ENCODE results near the gene RFT1.
A peak's percentile ranks its signal among the peaks of the same experiment; 100 is the strongest.

Gene RFT1

DNA sequence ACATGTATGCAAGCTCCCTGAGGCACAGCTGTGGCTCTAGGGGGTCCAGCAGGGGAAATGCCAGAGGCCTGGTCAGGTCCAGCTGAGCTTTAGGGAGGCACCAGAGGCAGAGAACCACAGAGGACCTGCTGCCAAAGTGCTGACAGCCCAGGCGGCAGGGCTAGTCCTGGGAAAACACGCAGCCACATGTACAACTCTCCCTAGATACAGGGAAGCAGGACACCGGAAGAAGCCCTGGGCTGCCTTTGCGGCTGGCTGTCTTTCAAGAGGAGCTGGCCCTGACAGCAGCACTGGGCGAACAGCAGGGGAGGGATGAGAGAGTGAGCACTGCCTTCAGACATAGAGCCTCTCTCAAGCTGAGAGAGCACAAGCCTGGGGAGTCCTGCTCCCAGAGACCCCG is 40.7 kb downstream of the RFT1 start:
- no peak for TF ChIP-seq EZH2 (IDR thresholded peaks at IDR 0.05)
- TF ChIP-seq FOXP2 (optimal IDR thresholded peaks at IDR 0.05; ENCODE audit: control extremely low read depth, extremely low read length, insufficient read depth): no peak
- no peak for TF ChIP-seq POLR2AphosphoS5 (IDR thresholded peaks at IDR 0.05; ENCODE audit: borderline replicate concordance, low read depth, low read length)
- no peaks in the 10 kb centered on the region for H3K36me3 ChIP-seq (ENCODE audit: insufficient read depth, low read length)
- no peak for DNase-seq (ENCODE audit: low read depth, low spot score)
- no peaks in the 10 kb centered on the region for H3K9me3 ChIP-seq (ENCODE audit: low read depth, low read length)
- no peak overlapping the region for H3K4me3 ChIP-seq
- H3K9ac ChIP-seq (ENCODE audit: insufficient read length): no peak overlapping the region
- H3K27ac ChIP-seq: no peak overlapping the region

DNA sequence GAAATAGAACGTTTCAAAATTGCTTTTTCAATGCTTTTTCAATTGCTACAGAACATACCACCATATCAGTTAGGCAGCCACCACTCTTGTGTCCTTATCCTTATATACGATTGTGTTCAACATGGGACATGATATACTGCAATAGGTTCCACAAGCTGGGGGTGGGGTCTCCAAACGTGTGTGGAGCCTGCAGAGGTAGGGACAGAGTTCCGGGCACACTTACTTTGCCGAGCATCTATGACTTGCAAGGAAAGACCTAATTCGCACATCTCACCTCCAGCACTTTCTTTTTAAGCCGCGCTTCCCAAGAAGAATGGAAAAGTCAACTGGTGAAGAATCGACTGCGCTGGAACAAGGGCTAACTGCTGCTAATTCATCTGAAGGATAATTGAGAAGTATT is 44.8 kb downstream of the RFT1 start:
- no peak for DNase-seq (ENCODE audit: low read depth, low spot score)
- Histone ChIP-seq H3K36me3 (ENCODE audit: insufficient read depth, low read length) (no peaks in the 10 kb centered on the region), H3K27ac (no peak overlapping the region), H3K4me3 (no peak overlapping the region), H3K9me3 (ENCODE audit: low read depth, low read length) (no peaks in the 10 kb centered on the region), H3K9ac (ENCODE audit: insufficient read length) (no peak overlapping the region)
- TF ChIP-seq FOXP2 (optimal IDR thresholded peaks at IDR 0.05; ENCODE audit: control extremely low read depth, extremely low read length, insufficient read depth): no peak
- no peak for TF ChIP-seq EZH2 (IDR thresholded peaks at IDR 0.05)
- no peak for TF ChIP-seq POLR2AphosphoS5 (IDR thresholded peaks at IDR 0.05; ENCODE audit: borderline replicate concordance, low read depth, low read length)

DNA sequence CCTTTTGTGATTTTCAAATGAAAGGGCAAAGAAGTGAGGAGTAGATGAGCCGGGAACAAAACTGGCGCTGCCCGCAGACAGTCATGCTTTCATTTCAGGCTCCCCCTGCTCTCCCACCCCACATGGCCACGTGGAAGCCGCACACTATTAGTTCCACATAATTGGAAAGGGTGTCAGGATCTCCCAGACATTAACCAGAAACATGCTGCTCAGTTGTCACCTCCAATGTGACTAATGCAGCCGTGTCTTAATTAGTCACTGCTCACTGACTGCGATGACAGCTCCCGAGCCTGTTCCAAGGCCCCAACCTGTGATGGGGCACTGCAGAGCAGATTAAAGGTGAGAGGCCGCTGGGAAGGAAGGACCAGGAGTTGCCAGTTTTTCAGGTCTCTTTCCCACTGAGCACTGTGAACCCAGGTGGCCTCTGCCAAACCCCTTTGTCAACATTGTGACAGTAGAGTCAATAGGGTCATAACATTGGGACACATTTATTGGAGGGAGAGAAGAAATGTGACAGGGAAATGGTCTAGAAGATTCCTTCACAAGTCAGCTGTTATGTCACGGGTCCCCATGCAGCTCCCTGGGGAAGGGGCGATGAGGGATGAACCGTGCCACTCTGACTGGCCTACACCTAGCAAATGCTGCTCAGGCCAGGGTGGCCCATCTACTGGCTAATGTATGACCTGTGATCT is 45.8 kb downstream of the RFT1 start:
- Histone ChIP-seq H3K9me3 (ENCODE audit: low read depth, low read length) (no peaks in the 10 kb centered on the region), H3K27ac (no peak overlapping the region), H3K4me3 (no peak overlapping the region), H3K9ac (ENCODE audit: insufficient read length) (no peak overlapping the region), H3K36me3 (ENCODE audit: insufficient read depth, low read length) (no peaks in the 10 kb centered on the region)
- TF ChIP-seq POLR2AphosphoS5 (IDR thresholded peaks at IDR 0.05; ENCODE audit: borderline replicate concordance, low read depth, low read length) (no peak), FOXP2 (optimal IDR thresholded peaks at IDR 0.05; ENCODE audit: control extremely low read depth, extremely low read length, insufficient read depth) (no peak), EZH2 (IDR thresholded peaks at IDR 0.05) (no peak)
- DNase-seq (ENCODE audit: low read depth, low spot score): no peak

DNA sequence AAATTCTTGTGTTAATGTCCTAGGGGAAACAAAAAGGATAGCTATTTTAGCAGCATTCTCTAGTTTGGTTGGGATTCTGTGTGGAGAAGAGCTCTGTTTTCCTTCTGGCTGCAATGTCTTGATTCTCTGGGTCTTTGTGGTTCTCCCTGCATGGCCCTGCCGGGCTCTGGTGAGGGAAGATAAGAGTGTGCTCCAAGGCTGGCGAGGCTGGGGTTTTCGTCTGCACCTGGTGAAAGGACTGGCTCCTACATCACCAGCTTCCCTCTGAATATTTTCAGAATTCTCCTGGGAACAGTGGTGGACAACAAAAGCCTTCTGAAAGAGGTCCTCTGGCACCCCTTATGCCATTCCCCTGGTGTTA is 46.3 kb downstream of the RFT1 start:
- Histone ChIP-seq H3K27ac (0 out of 2 replicates have a peak overlapping the region, but pooled peaks have one; percentile 19), H3K36me3 (ENCODE audit: insufficient read depth, low read length) (no peaks in the 10 kb centered on the region), H3K9ac (ENCODE audit: insufficient read length) (no peak overlapping the region), H3K4me3 (no peak overlapping the region), H3K9me3 (ENCODE audit: low read depth, low read length) (no peaks in the 10 kb centered on the region)
- no peak for DNase-seq (ENCODE audit: low read depth, low spot score)
- TF ChIP-seq EZH2 (IDR thresholded peaks at IDR 0.05) (no peak), FOXP2 (optimal IDR thresholded peaks at IDR 0.05; ENCODE audit: control extremely low read depth, extremely low read length, insufficient read depth) (no peak), POLR2AphosphoS5 (IDR thresholded peaks at IDR 0.05; ENCODE audit: borderline replicate concordance, low read depth, low read length) (no peak)

DNA sequence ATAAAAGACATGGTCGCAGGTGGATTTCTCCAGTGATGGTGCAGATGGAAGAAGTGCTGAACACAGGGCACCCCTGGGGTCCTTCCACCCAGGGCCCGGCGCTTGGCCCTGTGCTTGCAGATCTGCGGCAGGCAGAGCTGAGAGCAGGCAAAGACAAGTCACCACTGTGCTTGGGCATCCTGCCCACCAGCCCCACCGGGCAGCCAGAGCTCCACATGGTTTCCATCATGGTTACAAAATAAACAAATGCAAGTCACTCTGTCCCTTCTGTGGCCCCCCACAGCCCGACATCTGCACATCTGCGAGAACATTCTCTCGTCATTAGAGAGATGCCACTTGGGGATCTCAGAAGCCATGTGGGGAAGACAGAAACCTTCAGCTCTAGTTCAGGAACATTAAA is 46.7 kb downstream of the RFT1 start:
- H3K9me3 ChIP-seq (ENCODE audit: low read depth, low read length): no peaks in the 10 kb centered on the region
- no peak overlapping the region for H3K4me3 ChIP-seq
- H3K36me3 ChIP-seq (ENCODE audit: insufficient read depth, low read length): no peaks in the 10 kb centered on the region
- TF ChIP-seq POLR2AphosphoS5 (IDR thresholded peaks at IDR 0.05; ENCODE audit: borderline replicate concordance, low read depth, low read length): no peak
- TF ChIP-seq EZH2 (IDR thresholded peaks at IDR 0.05): no peak
- TF ChIP-seq FOXP2 (optimal IDR thresholded peaks at IDR 0.05; ENCODE audit: control extremely low read depth, extremely low read length, insufficient read depth): no peak
- H3K27ac ChIP-seq: no peak overlapping the region
- no peak overlapping the region for H3K9ac ChIP-seq (ENCODE audit: insufficient read length)
- DNase-seq (ENCODE audit: low read depth, low spot score): no peak

DNA sequence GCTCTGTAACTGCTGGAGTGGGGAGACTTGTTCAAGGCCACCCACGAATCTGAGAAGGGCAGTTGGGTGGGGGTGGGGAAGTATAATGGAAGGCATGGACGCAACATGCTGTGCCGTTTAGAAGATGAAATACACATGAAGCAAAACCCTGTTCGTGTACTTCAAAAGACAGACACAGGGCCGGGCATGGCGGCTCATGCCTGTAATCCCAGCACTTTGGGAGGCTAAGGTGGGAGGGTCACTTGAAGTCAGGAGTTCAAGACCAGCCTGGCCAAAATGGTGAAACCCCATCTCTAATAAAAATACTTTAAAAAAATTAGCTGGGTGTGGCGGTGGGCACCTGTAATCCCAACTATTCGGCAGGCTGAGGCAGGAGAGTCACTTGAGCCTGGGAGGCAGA is 47.5 kb downstream of the RFT1 start:
- no peak overlapping the region for H3K27ac ChIP-seq
- no peaks in the 10 kb centered on the region for H3K36me3 ChIP-seq (ENCODE audit: insufficient read depth, low read length)
- no peak overlapping the region for H3K9ac ChIP-seq (ENCODE audit: insufficient read length)
- no peak for DNase-seq (ENCODE audit: low read depth, low spot score)
- no peak for TF ChIP-seq EZH2 (IDR thresholded peaks at IDR 0.05)
- TF ChIP-seq FOXP2 (optimal IDR thresholded peaks at IDR 0.05; ENCODE audit: control extremely low read depth, extremely low read length, insufficient read depth): no peak
- TF ChIP-seq POLR2AphosphoS5 (IDR thresholded peaks at IDR 0.05; ENCODE audit: borderline replicate concordance, low read depth, low read length): no peak
- no peak overlapping the region for H3K4me3 ChIP-seq
- no peaks in the 10 kb centered on the region for H3K9me3 ChIP-seq (ENCODE audit: low read depth, low read length)

DNA sequence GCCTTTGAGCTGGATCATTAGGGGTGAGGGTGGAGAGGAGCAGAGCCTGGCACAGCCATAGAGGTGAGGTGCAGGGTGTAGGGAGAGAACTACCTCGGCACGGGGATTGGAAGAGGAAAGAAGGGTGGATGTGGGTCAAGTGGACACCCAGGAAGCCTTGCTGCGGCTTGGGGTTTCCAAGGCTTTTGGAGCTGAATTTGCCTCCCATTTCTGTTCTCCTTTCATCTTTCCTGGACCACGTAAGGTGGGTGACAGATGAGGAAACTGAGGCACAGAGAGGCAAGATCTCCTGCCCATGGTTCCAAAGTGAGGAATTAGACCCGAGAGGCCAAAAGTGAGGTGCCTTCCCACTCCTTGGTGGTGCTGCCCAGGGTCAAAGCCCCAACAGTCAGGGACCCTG is 48.9 kb downstream of the RFT1 start:
- Histone ChIP-seq H3K36me3 (ENCODE audit: insufficient read depth, low read length) (no peaks in the 10 kb centered on the region), H3K9me3 (ENCODE audit: low read depth, low read length) (no peaks in the 10 kb centered on the region), H3K4me3 (no peak overlapping the region), H3K27ac (no peak overlapping the region), H3K9ac (ENCODE audit: insufficient read length) (no peak overlapping the region)
- no peak for DNase-seq (ENCODE audit: low read depth, low spot score)
- TF ChIP-seq POLR2AphosphoS5 (IDR thresholded peaks at IDR 0.05; ENCODE audit: borderline replicate concordance, low read depth, low read length) (no peak), FOXP2 (optimal IDR thresholded peaks at IDR 0.05; ENCODE audit: control extremely low read depth, extremely low read length, insufficient read depth) (no peak), EZH2 (IDR thresholded peaks at IDR 0.05) (no peak)

DNA sequence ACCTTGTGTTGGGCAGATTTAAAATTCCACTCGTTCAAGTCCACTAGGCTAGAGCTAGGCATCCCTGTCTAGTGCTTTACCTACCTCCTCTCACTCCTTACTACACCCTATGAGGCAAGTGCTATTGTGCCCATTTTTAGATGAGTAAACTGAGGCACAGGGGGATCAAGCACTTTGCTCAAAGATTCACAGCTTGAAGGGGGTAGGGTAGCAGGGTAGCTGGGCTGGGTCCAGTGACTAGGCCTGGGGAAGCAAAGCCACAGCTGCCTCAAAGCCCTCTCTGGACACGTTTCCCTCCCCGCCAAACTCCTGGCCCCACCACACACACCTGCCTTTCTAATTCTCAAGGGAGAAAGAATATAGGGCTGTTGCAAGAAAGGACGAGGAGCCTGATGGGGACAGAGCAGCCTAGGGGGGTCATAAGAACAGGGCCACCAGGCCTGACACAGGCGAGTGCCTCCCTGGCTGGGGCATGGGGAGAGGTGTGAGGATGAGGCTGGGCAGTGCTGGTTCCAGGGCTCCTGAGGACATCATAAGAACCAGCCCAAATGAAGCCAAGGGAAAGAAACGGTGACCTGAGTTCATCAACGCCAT is 49.5 kb downstream of the RFT1 start:
- Histone ChIP-seq H3K4me3 (no peak overlapping the region), H3K9ac (ENCODE audit: insufficient read length) (no peak overlapping the region), H3K27ac (no peak overlapping the region), H3K36me3 (ENCODE audit: insufficient read depth, low read length) (no peaks in the 10 kb centered on the region), H3K9me3 (ENCODE audit: low read depth, low read length) (no peaks in the 10 kb centered on the region)
- TF ChIP-seq FOXP2 (optimal IDR thresholded peaks at IDR 0.05; ENCODE audit: control extremely low read depth, extremely low read length, insufficient read depth) (no peak), POLR2AphosphoS5 (IDR thresholded peaks at IDR 0.05; ENCODE audit: borderline replicate concordance, low read depth, low read length) (no peak)
- DNase-seq (ENCODE audit: low read depth, low spot score): no peak
